Endodermal cell (in vitro differentiated cells): ENCODE results near the gene GJA5. TPM values are rescaled to one million over a fixed set of nuclear protein-coding genes. Genes with fewer than 3 reads are reported as not detected.

Source experiments
- DNase-seq: peaks from one replicate; pipeline ENCODE4 v3.0.0-alpha.2; 2017
- H3K27ac ChIP-seq: 2 replicates; pipeline ENCODE4 v1.5.1; 2013; ENCODE audit warnings: mild to moderate bottlenecking, low read depth, low read length, moderate library complexity
- H3K27me3 ChIP-seq: 2 replicates; pipeline ENCODE4 v1.6.1; 2013; ENCODE audit warnings: mild to moderate bottlenecking, low read length, moderate library complexity; ENCODE audit not compliant: insufficient read depth, control insufficient read depth, poor library complexity, severe bottlenecking
- H3K36me3 ChIP-seq: 2 replicates; pipeline ENCODE4 v1.7.0; 2013; ENCODE audit warnings: mild to moderate bottlenecking, low read length, moderate library complexity; ENCODE audit not compliant: control insufficient read depth, insufficient read depth
- H3K4me1 ChIP-seq: one replicate; pipeline ENCODE4 v1.7.0; 2013; ENCODE audit warnings: low read length; ENCODE audit not compliant: control insufficient read depth, insufficient read depth
- H3K4me3 ChIP-seq: 2 replicates; pipeline ENCODE4 v1.5.1; 2013; ENCODE audit warnings: mild to moderate bottlenecking, low read length, moderate library complexity
- H3K9ac ChIP-seq: 2 replicates; pipeline ENCODE4 v1.6.1; 2013; ENCODE audit warnings: mild to moderate bottlenecking, low read length, moderate library complexity; ENCODE audit not compliant: poor library complexity, severe bottlenecking; ENCODE audit errors: extremely low read depth
- H3K9me3 ChIP-seq: 2 replicates; pipeline ENCODE4 v1.6.1; 2013; ENCODE audit warnings: mild to moderate bottlenecking, low read length, moderate library complexity; ENCODE audit not compliant: control insufficient read depth
- H3K27ac Mint-ChIP-seq: 2 replicates; pipeline ENCODE4 v1.8.0; 2020; ENCODE audit warnings: mixed read lengths
- H3K27me3 Mint-ChIP-seq: 2 replicates; pipeline ENCODE4 v1.8.0; 2021; ENCODE audit warnings: mild to moderate bottlenecking, mixed read lengths; ENCODE audit not compliant: insufficient read depth
- H3K36me3 Mint-ChIP-seq: 2 replicates; pipeline ENCODE4 v1.8.0; 2020; ENCODE audit warnings: low read depth, mixed read lengths
- H3K4me1 Mint-ChIP-seq: 2 replicates; pipeline ENCODE4 v1.8.0; 2020; ENCODE audit warnings: mixed read lengths
- H3K4me3 Mint-ChIP-seq: 2 replicates; pipeline ENCODE4 v1.8.0; 2020; ENCODE audit warnings: mild to moderate bottlenecking, moderate library complexity, mixed read lengths
- H3K9me3 Mint-ChIP-seq: 2 replicates; pipeline ENCODE4 v1.8.0; 2020; ENCODE audit warnings: mild to moderate bottlenecking, mixed read lengths
- WGBS, 2 experiments: methylation state at CpG; one replicate each; pipeline versions ENCODE4 v1.1.5 to v1.1.7; 2013; ENCODE audit warnings: missing lambda C conversion rate in 2 of 2, mixed read lengths in 1 of 2; ENCODE audit not compliant: insufficient coverage in 1 of 2, insufficient read length in 1 of 2; 5-methylcytosine and 5-hydroxymethylcytosine counted together
- total RNA-seq, 2 donors: library from RNA; stranded (reverse); fragmentation: NEBNext Ultra II Directional in 1 of 2; extraction: Animal tissue kit (Norgen Biotek cat#: 25700) in 1 of 2; gene quantifications; 2 replicates in 1 of 2; 3 replicates in 1 of 2; pipeline ENCODE4 v1.2.1, GENCODE V29; 2021
- TF ChIP-seq, protein P1 (sequence below): fragments of 200-600 bp; sonication (generic); conservative IDR thresholded peaks from 2 replicates; pipeline ENCODE4 v1.5.0; 2021; ENCODE audit warnings: antibody characterized with exemption, mild to moderate bottlenecking

The GJA5 gene
- total RNA-seq, 2 donors from 2014 or later = 1.4 to 1.6 TPM

GRCh38 chr1:147749792-147750191 lies 10.6 kb downstream of the GJA5 start:
- Mint-ChIP-seq H3K27ac (no peak overlapping the region), H3K27me3 (peaks cover 57% of the 10 kb centered on the region), H3K4me1 (peaks cover 30% of the 10 kb centered on the region), H3K36me3 (no peaks in the 10 kb centered on the region), H3K4me3 (no peak overlapping the region), H3K9me3 (no peaks in the 10 kb centered on the region)
- Histone ChIP-seq H3K4me1 (peaks cover 3% of the 10 kb centered on the region), H3K36me3 (no peaks in the 10 kb centered on the region), H3K4me3 (no peak overlapping the region), H3K9me3 (no peaks in the 10 kb centered on the region), H3K27me3 (peaks cover 36% of the 10 kb centered on the region), H3K9ac (no peak overlapping the region), H3K27ac (no peak overlapping the region)
- 95 to 100% methylated on average over 1 to 2 of the region's 2 CpGs for WGBS, 2 experiments
- TF ChIP-seq, protein P1, sequence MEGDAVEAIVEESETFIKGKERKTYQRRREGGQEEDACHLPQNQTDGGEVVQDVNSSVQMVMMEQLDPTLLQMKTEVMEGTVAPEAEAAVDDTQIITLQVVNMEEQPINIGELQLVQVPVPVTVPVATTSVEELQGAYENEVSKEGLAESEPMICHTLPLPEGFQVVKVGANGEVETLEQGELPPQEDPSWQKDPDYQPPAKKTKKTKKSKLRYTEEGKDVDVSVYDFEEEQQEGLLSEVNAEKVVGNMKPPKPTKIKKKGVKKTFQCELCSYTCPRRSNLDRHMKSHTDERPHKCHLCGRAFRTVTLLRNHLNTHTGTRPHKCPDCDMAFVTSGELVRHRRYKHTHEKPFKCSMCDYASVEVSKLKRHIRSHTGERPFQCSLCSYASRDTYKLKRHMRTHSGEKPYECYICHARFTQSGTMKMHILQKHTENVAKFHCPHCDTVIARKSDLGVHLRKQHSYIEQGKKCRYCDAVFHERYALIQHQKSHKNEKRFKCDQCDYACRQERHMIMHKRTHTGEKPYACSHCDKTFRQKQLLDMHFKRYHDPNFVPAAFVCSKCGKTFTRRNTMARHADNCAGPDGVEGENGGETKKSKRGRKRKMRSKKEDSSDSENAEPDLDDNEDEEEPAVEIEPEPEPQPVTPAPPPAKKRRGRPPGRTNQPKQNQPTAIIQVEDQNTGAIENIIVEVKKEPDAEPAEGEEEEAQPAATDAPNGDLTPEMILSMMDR = no peak
- no peak for DNase-seq

- DNase-seq = no peak
- no peak overlapping the region for H3K27ac Mint-ChIP-seq
- H3K4me3 Mint-ChIP-seq = no peak overlapping the region
- no peaks in the 10 kb centered on the region for H3K9me3 Mint-ChIP-seq
- Histone ChIP-seq H3K9ac (no peak overlapping the region), H3K4me1 (peaks cover 4% of the 10 kb centered on the region), H3K36me3 (no peaks in the 10 kb centered on the region), H3K4me3 (no peak overlapping the region), H3K27ac (no peak overlapping the region), H3K27me3 (peaks cover 36% of the 10 kb centered on the region), H3K9me3 (no peaks in the 10 kb centered on the region)
- peaks cover 30% of the 10 kb centered on the region for H3K4me1 Mint-ChIP-seq
- H3K36me3 Mint-ChIP-seq = no peaks in the 10 kb centered on the region
- 83 to 93% methylated on average over 1 to 3 of the region's 3 CpGs for WGBS, 2 experiments
- peaks cover 61% of the 10 kb centered on the region for H3K27me3 Mint-ChIP-seq
- TF ChIP-seq, protein P1 = no peak
These were observed 11.6 kb downstream of the GJA5 start for GRCh38 chr1:147748676-147749350.

- no peak overlapping the region for H3K4me3 Mint-ChIP-seq
- Histone ChIP-seq H3K4me3 (no peak overlapping the region), H3K27ac (no peak overlapping the region), H3K9ac (no peak overlapping the region), H3K36me3 (no peaks in the 10 kb centered on the region), H3K4me1 (peaks cover 7% of the 10 kb centered on the region), H3K27me3 (peaks cover 36% of the 10 kb centered on the region), H3K9me3 (no peaks in the 10 kb centered on the region)
- no peaks in the 10 kb centered on the region for H3K36me3 Mint-ChIP-seq
- H3K4me1 Mint-ChIP-seq = peaks cover 27% of the 10 kb centered on the region
- no peaks in the 10 kb centered on the region for H3K9me3 Mint-ChIP-seq
- no peak for DNase-seq
- H3K27ac Mint-ChIP-seq = no peak overlapping the region
- peaks cover 64% of the 10 kb centered on the region for H3K27me3 Mint-ChIP-seq
- TF ChIP-seq, protein P1 = no peak
These were observed 12.4 kb downstream of the GJA5 start for GRCh38 chr1:147747966-147748365.
